ENCODE data around the gene HSBP1L1.

The HSBP1L1 gene

GRCh38 chr18:79961527-79962291 lies 2.7 kb upstream of the HSBP1L1 start:
- no peak for DNase-seq

GRCh38 chr18:79962311-79962710 lies 2.1 kb upstream of the HSBP1L1 start:
- DNase-seq = no peak

- no peak for DNase-seq
These were observed 1.4 kb upstream of the HSBP1L1 start for GRCh38 chr18:79962835-79963657.

- DNase-seq = no peak
These were observed 649 bp upstream of the HSBP1L1 start for GRCh38 chr18:79963658-79964329.

GRCh38 chr18:79965119-79965902 lies 868 bp downstream of the HSBP1L1 start:
- DNase-seq = no peak

GRCh38 chr18:79970419-79971133 lies 6.1 kb downstream of the HSBP1L1 start:
- no peak for DNase-seq

GRCh38 chr18:79971211-79971952 lies 6.9 kb downstream of the HSBP1L1 start:
- no peak for DNase-seq

- DNase-seq = no peak
These were observed 7.5 kb downstream of the HSBP1L1 start for GRCh38 chr18:79971986-79972385.

- DNase-seq = no peak
These were observed 8.3 kb downstream of the HSBP1L1 start for GRCh38 chr18:79972720-79973119.

GRCh38 chr18:79973517-79973916 lies 9.1 kb downstream of the HSBP1L1 start:
- DNase-seq = no peak

- no peak for DNase-seq
These were observed 9.7 kb downstream of the HSBP1L1 start for GRCh38 chr18:79974025-79974654.

- DNase-seq = no peak
These were observed 10.6 kb downstream of the HSBP1L1 start for GRCh38 chr18:79975043-79975442.

GRCh38 chr18:79975985-79976680 lies 11.7 kb downstream of the HSBP1L1 start:
- DNase-seq = no peak

- DNase-seq = no peak
These were observed 15.4 kb downstream of the HSBP1L1 start for GRCh38 chr18:79979843-79980242.

- DNase-seq = no peak
These were observed 16.1 kb downstream of the HSBP1L1 start for GRCh38 chr18:79980585-79980984.

- DNase-seq = no peak
These were observed 18.3 kb downstream of the HSBP1L1 start for GRCh38 chr18:79982736-79983135.

- DNase-seq = no peak
These were observed 18.8 kb downstream of the HSBP1L1 start for GRCh38 chr18:79983253-79983652.

- no peak for DNase-seq
These were observed 19.4 kb downstream of the HSBP1L1 start for GRCh38 chr18:79983793-79984192.

- no peak for DNase-seq
These were observed 20.7 kb downstream of the HSBP1L1 start for GRCh38 chr18:79985172-79985571.

- no peak for DNase-seq
These were observed 22.3 kb downstream of the HSBP1L1 start for GRCh38 chr18:79986726-79987125.

Measured in DMS 273 treated with DMSO at 0.1 percent for 48 hours (cell line).